Transverse colon (tissue), 4 donors: ENCODE results near the gene GPR152. TPM values are rescaled to one million over a fixed set of nuclear protein-coding genes. Genes with fewer than 3 reads are reported as not detected.
A peak's percentile ranks its signal among the peaks of the same experiment; 100 is the strongest.

Source experiments
- DNase-seq: peaks from one replicate; pipeline ENCODE4 v3.0.0-alpha.2; 2019
- H3K27ac ChIP-seq, 4 donors: fragments of 200-600 bp; sonication (generic); 2 replicates each; pipeline ENCODE4 v1.5.1; 2016 to 2018; ENCODE audit warnings: inconsistent platforms in 4 of 4
- H3K27me3 ChIP-seq: fragments of 200-600 bp; sonication (generic); 2 replicates; pipeline ENCODE4 v1.5.1; 2017; ENCODE audit warnings: inconsistent platforms
- H3K36me3 ChIP-seq, 4 donors: fragments of 200-600 bp; sonication (generic); 2 replicates each; pipeline ENCODE4 v1.5.1; 2017 to 2019; ENCODE audit warnings: inconsistent platforms in 4 of 4
- H3K4me1 ChIP-seq, 4 donors: fragments of 200-600 bp; sonication (generic); 2 replicates each; pipeline ENCODE4 v1.5.1; 2017 to 2020; ENCODE audit warnings: inconsistent platforms in 4 of 4
- H3K4me3 ChIP-seq, 4 donors: fragments of 200-600 bp; sonication (generic); 1 replicate in 1 of 4; 2 replicates in 3 of 4; pipeline versions ENCODE4 v1.5.1 to v1.6.1; 2017 to 2019; ENCODE audit warnings: inconsistent platforms in 4 of 4
- H3K9me3 ChIP-seq, 2 donors: fragments of 200-600 bp; sonication (generic); 2 replicates each; pipeline ENCODE4 v1.5.1; 2017 to 2019; ENCODE audit warnings: inconsistent platforms in 2 of 2
- EP300 ChIP-seq: sonication (generic); formaldehyde crosslinking; IDR thresholded peaks from one replicate; pipeline ENCODE4 v1.6.1; 2017; ENCODE audit warnings: antibody characterized with exemption, low read depth
- POLR2A ChIP-seq: fragments of 450-650 bp; IDR thresholded peaks from one replicate; pipeline ENCODE4 v1.6.1; 2016; ENCODE audit warnings: antibody characterized with exemption, mild to moderate bottlenecking, moderate library complexity
- POLR2AphosphoS5 ChIP-seq, 3 donors: sonication (generic); formaldehyde crosslinking; IDR thresholded peaks; one replicate each; pipeline ENCODE4 v1.6.1; 2016; ENCODE audit warnings: antibody characterized with exemption in 3 of 3
- WGBS, 2 donors: methylation state at CpG; one replicate each; pipeline ENCODE4 v1.1.5; 2018; ENCODE audit warnings: low coverage in 1 of 2; 5-methylcytosine and 5-hydroxymethylcytosine counted together
- in situ Hi-C, 4 donors: fragments of 200-750 bp; cut with MboI; loops; one replicate each; pipeline versions ENCODE4 v1.15.0 to v1.15.1; 2017; ENCODE audit warnings: low sequenced_read_pairs in 3 of 4, low pct_ligation_motif_present in 1 of 4, low pct_unique_long_range_greater_than_20kb in 1 of 4
- intact Hi-C: fragments of 100-400 bp; cut with DNase I; formaldehyde crosslinking; loops from one replicate; pipeline ENCODE4 v1.15.1; 2023; ENCODE audit warnings: low total_unique reads
- total RNA-seq, 4 donors: library from RNA; depleted of rRNA; stranded (reverse); fragments of >200 nt; gene quantifications; one replicate each; pipeline ENCODE4 v1.1.0, GENCODE V29; 2016
- TF ChIP-seq, protein P1 (sequence below), 5 experiments: fragments of 200-600 bp in 3 of 5; fragments of 450-650 bp in 2 of 5; sonication (generic) in 3 of 5; IDR thresholded peaks; 1 replicate in 2 of 5; 2 replicates in 3 of 5; pipeline ENCODE4 v1.5.1; 2016 to 2017; ENCODE audit warnings: antibody characterized with exemption in 5 of 5, inconsistent platforms in 3 of 5, mild to moderate bottlenecking in 2 of 5, moderate library complexity in 1 of 5

Gene GPR152
- total RNA-seq, 4 donors from 2014 or later, result not detected

DNA sequence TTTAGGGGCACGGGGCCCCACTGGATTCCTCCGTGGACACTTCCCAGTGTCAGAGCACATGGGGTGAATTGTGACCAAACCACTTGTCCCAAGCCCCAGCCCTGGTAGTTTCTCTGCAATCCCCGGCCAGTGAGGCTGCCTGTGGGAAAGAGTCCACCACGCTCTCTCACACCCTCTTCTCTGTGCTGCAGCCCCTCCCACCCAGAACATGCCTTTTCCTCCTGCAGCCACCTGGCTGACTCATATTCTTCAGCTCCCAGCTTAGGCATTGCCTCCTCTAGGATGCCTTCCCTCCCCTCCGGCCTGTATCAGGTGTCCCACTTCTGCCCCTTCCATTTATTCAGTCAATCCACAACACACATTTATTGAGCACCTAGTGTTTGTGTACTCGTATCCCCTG is 29.6 kb downstream of the GPR152 start:
- no peak for DNase-seq
- Histone ChIP-seq H3K9me3 (no peaks in the 10 kb centered on the region), H3K27me3 (no peaks in the 10 kb centered on the region), H3K4me3 (no peak overlapping the region), H3K4me1 (peaks cover 18 to 22% (median 19%) of the 10 kb centered on the region in 4 donors), H3K27ac (no peak overlapping the region), H3K36me3 (no peaks in the 10 kb centered on the region)
- in situ Hi-C loops (no loop called here), intact Hi-C loops (no loop called here)
- 58 to 80% methylated on average over 1 to 6 of the region's 6 CpGs for WGBS, 2 donors
- no peak for TF ChIP-seq EP300
- TF ChIP-seq, protein P1, sequence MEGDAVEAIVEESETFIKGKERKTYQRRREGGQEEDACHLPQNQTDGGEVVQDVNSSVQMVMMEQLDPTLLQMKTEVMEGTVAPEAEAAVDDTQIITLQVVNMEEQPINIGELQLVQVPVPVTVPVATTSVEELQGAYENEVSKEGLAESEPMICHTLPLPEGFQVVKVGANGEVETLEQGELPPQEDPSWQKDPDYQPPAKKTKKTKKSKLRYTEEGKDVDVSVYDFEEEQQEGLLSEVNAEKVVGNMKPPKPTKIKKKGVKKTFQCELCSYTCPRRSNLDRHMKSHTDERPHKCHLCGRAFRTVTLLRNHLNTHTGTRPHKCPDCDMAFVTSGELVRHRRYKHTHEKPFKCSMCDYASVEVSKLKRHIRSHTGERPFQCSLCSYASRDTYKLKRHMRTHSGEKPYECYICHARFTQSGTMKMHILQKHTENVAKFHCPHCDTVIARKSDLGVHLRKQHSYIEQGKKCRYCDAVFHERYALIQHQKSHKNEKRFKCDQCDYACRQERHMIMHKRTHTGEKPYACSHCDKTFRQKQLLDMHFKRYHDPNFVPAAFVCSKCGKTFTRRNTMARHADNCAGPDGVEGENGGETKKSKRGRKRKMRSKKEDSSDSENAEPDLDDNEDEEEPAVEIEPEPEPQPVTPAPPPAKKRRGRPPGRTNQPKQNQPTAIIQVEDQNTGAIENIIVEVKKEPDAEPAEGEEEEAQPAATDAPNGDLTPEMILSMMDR (IDR thresholded peaks at IDR 0.05), result no peak
- no peak for TF ChIP-seq POLR2AphosphoS5 (IDR thresholded peaks at IDR 0.05)
- no peak for TF ChIP-seq POLR2A

DNA sequence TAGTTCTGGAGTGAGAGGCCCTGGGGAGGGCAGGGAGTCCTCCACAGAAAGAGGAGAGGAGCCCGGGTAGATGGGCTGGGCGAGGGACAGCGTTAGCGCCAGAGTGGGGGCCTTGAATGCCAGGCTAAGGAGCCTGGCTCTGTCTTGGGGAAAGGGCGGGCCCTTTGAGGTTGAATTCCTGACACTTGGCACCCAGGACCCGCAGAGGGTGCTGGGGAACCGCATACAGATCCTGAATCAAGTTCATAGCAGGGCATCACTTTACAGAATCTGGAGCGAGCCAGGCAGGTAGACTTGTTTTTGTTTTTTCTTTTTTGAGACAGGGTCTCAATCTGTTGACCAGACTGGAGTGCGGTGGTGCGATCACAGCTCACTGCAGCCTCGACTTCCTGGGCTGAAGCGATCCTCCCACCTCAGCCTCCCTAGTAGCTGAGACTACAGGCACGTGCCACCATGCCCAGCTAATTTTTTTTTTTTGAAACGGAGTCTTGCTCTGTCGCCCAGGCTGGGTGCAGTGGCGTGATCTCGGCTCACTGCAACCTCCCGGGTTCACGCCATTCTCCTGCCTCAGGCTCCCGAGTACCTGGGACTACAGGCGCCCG is 31.0 kb downstream of the GPR152 start:
- H3K36me3 ChIP-seq, result no peaks in the 10 kb centered on the region
- H3K9me3 ChIP-seq, result no peaks in the 10 kb centered on the region
- peak overlapping the region in 3 of 4 donors; percentile 52 to 79 (median 58) for H3K4me3 ChIP-seq
- 66 to 85% methylated on average over 5 to 22 of the region's 22 CpGs for WGBS, 2 donors
- H3K27ac ChIP-seq, result peak overlapping the region; percentile 88 to 97 (median 93)
- TF ChIP-seq EP300 (no peak), POLR2A (no peak), POLR2AphosphoS5 (IDR thresholded peaks at IDR 0.05) (no peak)
- TF ChIP-seq, protein P1 (IDR thresholded peaks at IDR 0.05), result no peak
- DNase-seq, result no peak
- peaks cover 13 to 23% (median 14%) of the 10 kb centered on the region in 4 donors for H3K4me1 ChIP-seq
- H3K27me3 ChIP-seq, result no peaks in the 10 kb centered on the region
- intact Hi-C loops, result no loop called here
- in situ Hi-C loops, result no loop called here

DNA sequence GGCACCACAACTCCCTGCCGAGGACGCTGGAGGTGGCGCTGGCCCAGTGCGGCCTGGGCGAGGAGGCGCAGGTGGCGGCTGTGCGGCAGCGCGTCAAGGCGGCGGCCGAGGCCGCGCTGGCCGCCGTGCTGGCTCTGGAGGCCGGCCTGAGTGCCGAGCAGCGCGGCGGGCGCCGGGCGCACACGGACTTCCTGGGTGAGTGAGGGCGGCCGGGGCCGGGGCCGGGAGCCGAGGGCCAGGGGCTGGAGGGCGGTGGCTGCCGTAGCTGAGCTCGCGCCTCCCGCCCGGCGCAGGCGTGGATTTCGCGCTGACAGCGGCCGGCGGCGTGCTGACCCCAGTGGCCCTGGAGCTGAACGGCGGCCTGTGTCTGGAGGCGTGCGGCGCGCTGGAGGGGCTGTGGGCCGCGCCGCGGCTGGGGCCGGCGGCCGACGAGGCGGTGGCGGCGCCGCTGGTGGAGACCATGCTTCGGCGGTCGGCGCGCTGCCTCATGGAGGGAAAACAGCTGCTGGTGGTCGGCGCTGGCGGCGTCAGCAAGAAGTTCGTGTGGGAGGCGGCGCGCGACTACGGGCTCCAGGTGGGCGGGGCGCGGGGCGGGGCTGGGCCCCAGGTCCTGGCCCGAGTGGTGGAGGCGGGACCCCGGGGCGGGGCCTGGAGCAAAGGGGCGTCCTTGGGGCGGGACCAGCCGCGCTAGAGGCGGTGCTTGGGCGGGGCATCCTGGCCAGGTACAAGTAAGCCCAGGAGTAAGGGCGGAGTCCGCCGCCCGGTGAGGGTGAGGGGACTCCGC is 31.7 kb downstream of the GPR152 start:
- Histone ChIP-seq H3K4me3 (peak overlapping the region; percentile 38 to 79 (median 55)), H3K36me3 (no peaks in the 10 kb centered on the region), H3K4me1 (peaks cover 13 to 30% (median 18%) of the 10 kb centered on the region in 4 donors), H3K27me3 (no peaks in the 10 kb centered on the region), H3K27ac (peak overlapping the region; percentile 88 to 97 (median 93)), H3K9me3 (no peaks in the 10 kb centered on the region)
- DNase-seq, result peak; percentile 99
- 1% methylated on average over 60 of the region's 97 CpGs; no CpG with 5 or more reads in 1 of the 2 donors for WGBS, 2 donors
- in situ Hi-C loops, result no loop called here
- intact Hi-C loops, result no loop called here
- TF ChIP-seq EP300, result no peak
- peak; percentile 73 to 77 (median 75) for TF ChIP-seq POLR2AphosphoS5 (IDR thresholded peaks at IDR 0.05)
- peak; percentile 20 for TF ChIP-seq POLR2A

DNA sequence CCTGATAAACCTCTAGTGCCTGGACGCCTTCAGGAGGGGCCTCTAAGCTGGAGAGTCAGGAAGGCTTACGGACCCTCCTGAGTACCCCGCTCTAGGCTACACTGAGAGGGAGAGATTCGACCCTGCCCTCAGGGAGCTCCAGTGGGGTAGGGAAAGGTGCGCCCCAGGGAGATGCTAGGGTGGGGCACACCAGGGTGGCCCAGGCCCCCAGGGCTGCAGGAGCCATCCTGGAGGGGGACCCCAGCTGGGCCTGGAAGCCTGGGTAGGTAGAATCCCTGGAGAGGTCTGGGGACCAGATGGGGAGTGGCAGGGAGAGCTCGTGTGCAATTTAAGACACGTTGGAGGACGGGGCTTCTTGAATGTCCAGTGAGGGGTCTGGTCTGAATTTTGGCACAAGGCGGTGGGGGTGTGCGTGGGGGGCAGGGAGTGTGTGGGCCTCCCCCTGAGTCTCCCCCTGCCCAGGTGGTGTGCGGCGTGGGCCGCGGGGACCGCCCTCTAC is 32.3 kb downstream of the GPR152 start:
- peak overlapping the region in 3 of 4 donors; percentile 52 to 79 (median 58) for H3K4me3 ChIP-seq
- WGBS, 2 donors, result 38% methylated on average over 12 of the region's 15 CpGs; no CpG with 5 or more reads in 1 of the 2 donors
- in situ Hi-C loops, result no loop called here
- TF ChIP-seq EP300 (no peak), POLR2A (no peak)
- TF ChIP-seq, protein P1 (IDR thresholded peaks at IDR 0.05), result no peak
- DNase-seq, result no peak
- H3K9me3 ChIP-seq, result no peaks in the 10 kb centered on the region
- H3K27me3 ChIP-seq, result peaks cover 3% of the 10 kb centered on the region
- H3K4me1 ChIP-seq, result peaks cover 13 to 37% (median 23%) of the 10 kb centered on the region in 4 donors
- H3K36me3 ChIP-seq, result no peaks in the 10 kb centered on the region
- peak overlapping the region; percentile 88 to 97 (median 93) for H3K27ac ChIP-seq
- intact Hi-C loops, result no loop called here
